Neutrophil (primary cell): ENCODE data around the gene COL2A1.

Source experiments
- H3K27ac ChIP-seq: fragments of 200-600 bp; sonication (generic); 2 replicates; pipeline ENCODE4 v1.5.1; 2016; ENCODE audit warnings: mild to moderate bottlenecking, moderate library complexity
- H3K27me3 ChIP-seq: fragments of 200-600 bp; sonication (generic); 2 replicates; pipeline ENCODE4 v1.6.0; 2016; ENCODE audit warnings: mild to moderate bottlenecking
- H3K36me3 ChIP-seq: fragments of 200-600 bp; sonication (generic); 2 replicates; pipeline ENCODE4 v1.5.1; 2017
- H3K4me1 ChIP-seq, 2 experiments: fragments of 200-600 bp in 1 of 2; sonication (generic) in 1 of 2; 1 replicate in 1 of 2; 2 replicates in 1 of 2; pipeline versions ENCODE4 v1.5.1 to v1.6.1; 2013 to 2016; ENCODE audit warnings: low read depth in 1 of 2, low read length in 1 of 2, mild to moderate bottlenecking in 1 of 2, moderate library complexity in 1 of 2; ENCODE audit not compliant: control insufficient read depth in 1 of 2, insufficient read depth in 1 of 2
- H3K4me3 ChIP-seq, 2 experiments: fragments of 200-600 bp in 1 of 2; sonication (generic) in 1 of 2; 1 replicate in 1 of 2; 2 replicates in 1 of 2; pipeline ENCODE4 v1.5.1; 2013 to 2016; ENCODE audit warnings: low read depth in 1 of 2, low read length in 1 of 2, mild to moderate bottlenecking in 1 of 2, moderate library complexity in 1 of 2
- H3K9me3 ChIP-seq: fragments of 200-600 bp; sonication (generic); 2 replicates; pipeline ENCODE4 v1.5.1; 2016
- TF ChIP-seq, protein P1 (sequence below): fragments of 200-600 bp; sonication (generic); IDR thresholded peaks from 2 replicates; pipeline ENCODE4 v1.5.1; 2016; ENCODE audit warnings: antibody characterized with exemption

COL2A1 gene

DNA sequence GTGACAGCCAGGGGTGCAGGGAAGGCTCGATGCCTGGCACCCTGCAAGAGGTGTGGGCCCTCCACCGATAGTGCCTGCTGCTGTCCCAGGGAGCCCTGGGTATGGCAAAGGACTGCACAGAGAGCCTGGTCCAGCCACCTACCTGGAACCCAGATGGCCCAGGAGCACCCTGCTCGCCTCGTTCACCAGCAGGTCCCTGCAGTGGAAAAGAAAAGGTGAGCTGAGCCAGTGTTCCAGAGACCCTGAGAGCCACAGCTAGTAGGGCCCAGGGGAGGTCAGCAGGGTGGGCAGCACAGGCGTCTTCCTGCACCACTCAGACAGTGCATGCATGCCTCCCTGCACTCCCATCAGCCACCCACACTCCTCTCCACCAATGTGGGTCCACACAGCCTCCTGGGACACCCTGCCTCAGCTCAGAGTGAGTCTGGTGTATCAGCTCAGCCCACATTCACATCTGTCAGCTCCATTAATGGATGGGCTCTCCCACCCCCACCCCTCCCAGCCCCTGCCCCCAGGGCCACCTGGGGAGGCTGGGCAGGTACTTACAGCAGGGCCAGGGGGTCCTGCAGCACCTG lies 20.6 kb downstream of the COL2A1 start:
- no peak overlapping the region for H3K27ac ChIP-seq
- no peaks in the 10 kb centered on the region for H3K36me3 ChIP-seq
- TF ChIP-seq, protein P1, sequence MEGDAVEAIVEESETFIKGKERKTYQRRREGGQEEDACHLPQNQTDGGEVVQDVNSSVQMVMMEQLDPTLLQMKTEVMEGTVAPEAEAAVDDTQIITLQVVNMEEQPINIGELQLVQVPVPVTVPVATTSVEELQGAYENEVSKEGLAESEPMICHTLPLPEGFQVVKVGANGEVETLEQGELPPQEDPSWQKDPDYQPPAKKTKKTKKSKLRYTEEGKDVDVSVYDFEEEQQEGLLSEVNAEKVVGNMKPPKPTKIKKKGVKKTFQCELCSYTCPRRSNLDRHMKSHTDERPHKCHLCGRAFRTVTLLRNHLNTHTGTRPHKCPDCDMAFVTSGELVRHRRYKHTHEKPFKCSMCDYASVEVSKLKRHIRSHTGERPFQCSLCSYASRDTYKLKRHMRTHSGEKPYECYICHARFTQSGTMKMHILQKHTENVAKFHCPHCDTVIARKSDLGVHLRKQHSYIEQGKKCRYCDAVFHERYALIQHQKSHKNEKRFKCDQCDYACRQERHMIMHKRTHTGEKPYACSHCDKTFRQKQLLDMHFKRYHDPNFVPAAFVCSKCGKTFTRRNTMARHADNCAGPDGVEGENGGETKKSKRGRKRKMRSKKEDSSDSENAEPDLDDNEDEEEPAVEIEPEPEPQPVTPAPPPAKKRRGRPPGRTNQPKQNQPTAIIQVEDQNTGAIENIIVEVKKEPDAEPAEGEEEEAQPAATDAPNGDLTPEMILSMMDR = no peak
- no peaks in the 10 kb centered on the region for H3K4me1 ChIP-seq
- no peak overlapping the region for H3K4me3 ChIP-seq
- H3K27me3 ChIP-seq = no peaks in the 10 kb centered on the region
- no peaks in the 10 kb centered on the region for H3K9me3 ChIP-seq

DNA sequence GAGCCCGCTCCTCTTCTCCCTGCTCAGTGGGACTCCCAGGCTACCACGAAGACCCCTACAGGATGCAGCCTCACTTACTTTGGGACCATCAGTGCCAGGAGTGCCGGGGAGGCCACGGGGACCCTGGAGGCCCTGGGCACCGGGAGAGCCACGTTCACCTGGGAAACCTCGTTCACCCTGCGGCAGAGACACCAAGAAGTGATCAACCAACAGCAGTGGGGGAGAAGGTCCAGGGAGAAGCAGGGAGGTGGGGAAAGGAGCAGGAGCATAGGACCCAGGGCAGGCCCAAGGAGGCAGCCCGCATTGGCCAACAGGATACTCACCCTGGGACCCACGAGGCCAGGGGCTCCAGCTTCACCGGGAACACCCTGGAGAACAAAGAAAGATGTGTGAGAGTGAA lies 21.5 kb downstream of the COL2A1 start:
- H3K4me1 ChIP-seq = no peaks in the 10 kb centered on the region
- H3K4me3 ChIP-seq = no peak overlapping the region
- no peaks in the 10 kb centered on the region for H3K36me3 ChIP-seq
- H3K27ac ChIP-seq = no peak overlapping the region
- H3K9me3 ChIP-seq = no peaks in the 10 kb centered on the region
- H3K27me3 ChIP-seq = no peaks in the 10 kb centered on the region
- TF ChIP-seq, protein P1 = no peak

DNA sequence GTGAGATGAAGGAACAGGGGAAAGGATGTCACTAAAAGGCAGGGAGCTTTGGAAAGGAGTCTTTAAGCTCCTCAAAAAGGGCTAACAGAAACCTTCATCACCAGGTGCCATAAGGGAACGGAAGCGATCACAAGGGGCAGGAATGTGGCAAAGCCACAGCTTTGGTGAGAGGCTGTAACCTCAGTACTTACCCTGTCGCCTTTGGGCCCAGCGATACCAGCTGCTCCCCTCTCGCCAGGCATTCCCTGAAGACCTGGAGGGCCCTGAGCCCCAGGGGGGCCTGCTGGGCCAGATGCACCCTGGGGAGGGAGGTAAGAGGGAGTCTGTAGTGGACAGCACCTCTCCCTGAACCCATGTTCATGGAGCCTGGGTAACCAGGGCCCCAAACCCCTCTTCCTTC lies 22.0 kb downstream of the COL2A1 start:
- H3K4me1 ChIP-seq = no peaks in the 10 kb centered on the region
- no peak overlapping the region for H3K27ac ChIP-seq
- TF ChIP-seq, protein P1 = no peak
- H3K4me3 ChIP-seq = no peak overlapping the region
- no peaks in the 10 kb centered on the region for H3K9me3 ChIP-seq
- no peaks in the 10 kb centered on the region for H3K36me3 ChIP-seq
- no peaks in the 10 kb centered on the region for H3K27me3 ChIP-seq

DNA sequence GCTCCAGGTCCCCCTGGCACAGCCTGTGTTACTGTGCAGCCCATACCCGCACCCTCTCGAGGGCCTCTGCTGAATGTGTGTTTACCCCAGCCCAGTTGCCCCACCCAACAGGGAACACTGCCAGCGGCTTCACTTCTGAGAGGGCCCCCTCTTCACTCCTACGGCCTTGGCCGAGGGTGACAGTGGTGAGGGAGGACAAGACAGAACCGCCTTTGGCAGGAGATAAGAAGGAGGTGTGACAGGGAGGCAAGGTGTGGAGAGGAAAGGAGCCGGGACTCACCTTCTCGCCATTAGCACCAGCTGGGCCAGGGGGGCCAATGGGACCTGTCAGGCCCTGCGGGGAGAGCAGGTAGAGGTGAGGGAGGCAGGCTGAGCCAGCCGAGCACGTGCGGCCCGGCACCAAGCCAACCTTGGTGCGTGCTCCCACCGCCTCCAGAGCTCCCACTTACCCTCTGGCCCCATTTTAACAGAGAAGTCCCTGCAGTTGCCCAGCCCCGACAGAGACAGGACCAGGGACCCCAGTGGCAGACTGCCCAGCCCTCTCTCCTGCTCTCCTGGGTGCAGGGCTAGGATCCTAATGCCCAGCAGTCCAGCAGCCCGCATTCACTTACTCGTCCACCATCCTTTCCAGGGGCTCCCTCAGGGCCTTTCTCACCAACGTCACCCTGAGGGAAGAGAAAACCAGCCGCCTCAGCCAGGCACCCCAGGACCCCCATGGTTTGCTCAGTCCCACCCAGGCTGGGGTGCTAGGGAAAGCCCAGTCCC lies 22.6 kb downstream of the COL2A1 start:
- Histone ChIP-seq H3K4me1 (no peaks in the 10 kb centered on the region), H3K27me3 (no peaks in the 10 kb centered on the region), H3K4me3 (no peak overlapping the region), H3K36me3 (no peaks in the 10 kb centered on the region), H3K27ac (no peak overlapping the region), H3K9me3 (no peaks in the 10 kb centered on the region)
- TF ChIP-seq, protein P1 = no peak

DNA sequence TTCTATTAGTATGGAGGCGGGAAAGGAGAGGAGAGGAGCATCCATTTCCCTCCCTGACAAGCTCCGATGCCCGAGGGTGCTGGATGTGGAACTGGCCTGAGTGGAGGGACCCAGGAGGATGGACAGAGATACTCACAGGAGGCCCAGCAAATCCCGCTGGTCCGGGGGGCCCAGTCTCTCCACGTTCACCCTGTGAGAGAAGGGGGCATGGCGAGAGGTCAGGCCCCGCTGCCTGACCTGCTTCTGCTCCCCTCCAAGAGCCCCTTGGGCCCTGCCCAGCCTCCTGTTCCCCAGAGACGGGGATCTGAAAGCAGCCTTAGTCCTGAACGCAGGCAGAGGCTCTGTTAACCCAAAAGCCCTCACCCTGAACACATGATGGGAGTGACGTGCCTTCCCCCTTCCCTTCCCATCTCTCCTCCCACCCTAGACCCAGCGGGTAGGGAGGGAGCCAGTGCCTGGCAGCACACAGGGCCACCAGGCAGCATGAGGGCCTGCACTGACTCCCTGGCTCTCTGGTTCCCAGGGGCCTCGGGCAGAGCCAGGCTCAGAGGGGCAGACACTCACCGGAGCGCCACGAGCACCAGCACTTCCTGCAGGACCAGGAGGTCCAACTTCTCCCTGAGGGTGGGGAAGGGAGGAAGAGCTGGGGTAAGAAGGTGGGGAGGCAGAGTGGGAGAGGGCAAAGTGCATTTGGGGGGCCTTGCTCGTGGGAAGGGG lies 23.3 kb downstream of the COL2A1 start:
- no peaks in the 10 kb centered on the region for H3K9me3 ChIP-seq
- H3K36me3 ChIP-seq = no peaks in the 10 kb centered on the region
- H3K27ac ChIP-seq = no peak overlapping the region
- no peak overlapping the region for H3K4me3 ChIP-seq
- TF ChIP-seq, protein P1 = no peak
- no peaks in the 10 kb centered on the region for H3K4me1 ChIP-seq
- no peaks in the 10 kb centered on the region for H3K27me3 ChIP-seq
